ENCODE data around the gene NR3C1. TPM values are rescaled to one million over a fixed set of nuclear protein-coding genes. Genes with fewer than 3 reads are reported as not detected.
"Not testable (repeated sequence)": the region's sequence is repeated elsewhere in the genome, so short reads cannot be mapped to it uniquely, and the experiment has no call there.

NR3C1 gene
- total RNA-seq, 1 donor from 2014 or later, result 101 TPM

DNA sequence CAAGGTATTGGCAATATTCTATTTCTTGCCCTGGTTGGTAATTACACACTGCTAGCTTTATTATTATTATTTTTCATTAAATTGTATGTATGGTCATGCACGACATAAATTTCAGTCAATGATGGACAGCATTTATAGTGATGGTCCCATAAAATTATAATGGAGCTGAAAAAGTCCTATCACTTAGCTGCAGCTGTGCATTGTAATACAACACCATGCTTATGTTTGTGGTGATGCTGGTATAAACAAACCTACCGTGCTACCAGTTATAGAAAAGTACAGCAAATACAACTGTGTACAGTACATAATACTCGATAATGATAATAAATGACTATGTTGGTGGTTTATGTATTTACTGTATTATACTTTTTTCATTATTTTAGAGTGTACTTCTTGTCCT lies 65.5 kb downstream of the NR3C1 start:
- DNase-seq (no peak), ATAC-seq (no peak)
- TF ChIP-seq, protein P1, sequence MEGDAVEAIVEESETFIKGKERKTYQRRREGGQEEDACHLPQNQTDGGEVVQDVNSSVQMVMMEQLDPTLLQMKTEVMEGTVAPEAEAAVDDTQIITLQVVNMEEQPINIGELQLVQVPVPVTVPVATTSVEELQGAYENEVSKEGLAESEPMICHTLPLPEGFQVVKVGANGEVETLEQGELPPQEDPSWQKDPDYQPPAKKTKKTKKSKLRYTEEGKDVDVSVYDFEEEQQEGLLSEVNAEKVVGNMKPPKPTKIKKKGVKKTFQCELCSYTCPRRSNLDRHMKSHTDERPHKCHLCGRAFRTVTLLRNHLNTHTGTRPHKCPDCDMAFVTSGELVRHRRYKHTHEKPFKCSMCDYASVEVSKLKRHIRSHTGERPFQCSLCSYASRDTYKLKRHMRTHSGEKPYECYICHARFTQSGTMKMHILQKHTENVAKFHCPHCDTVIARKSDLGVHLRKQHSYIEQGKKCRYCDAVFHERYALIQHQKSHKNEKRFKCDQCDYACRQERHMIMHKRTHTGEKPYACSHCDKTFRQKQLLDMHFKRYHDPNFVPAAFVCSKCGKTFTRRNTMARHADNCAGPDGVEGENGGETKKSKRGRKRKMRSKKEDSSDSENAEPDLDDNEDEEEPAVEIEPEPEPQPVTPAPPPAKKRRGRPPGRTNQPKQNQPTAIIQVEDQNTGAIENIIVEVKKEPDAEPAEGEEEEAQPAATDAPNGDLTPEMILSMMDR (IDR thresholded peaks at IDR 0.05), result no peak
- Histone ChIP-seq H3K9me3 (no peaks in the 10 kb centered on the region), H3K4me3 (no peak overlapping the region), H3K27me3 (no peaks in the 10 kb centered on the region), H3K27ac (no peak overlapping the region), H3K36me3 (no peaks in the 10 kb centered on the region), H3K4me1 (peaks cover 20% of the 10 kb centered on the region)
- intact Hi-C loops (cut with DNase I), result no loop called here

DNA sequence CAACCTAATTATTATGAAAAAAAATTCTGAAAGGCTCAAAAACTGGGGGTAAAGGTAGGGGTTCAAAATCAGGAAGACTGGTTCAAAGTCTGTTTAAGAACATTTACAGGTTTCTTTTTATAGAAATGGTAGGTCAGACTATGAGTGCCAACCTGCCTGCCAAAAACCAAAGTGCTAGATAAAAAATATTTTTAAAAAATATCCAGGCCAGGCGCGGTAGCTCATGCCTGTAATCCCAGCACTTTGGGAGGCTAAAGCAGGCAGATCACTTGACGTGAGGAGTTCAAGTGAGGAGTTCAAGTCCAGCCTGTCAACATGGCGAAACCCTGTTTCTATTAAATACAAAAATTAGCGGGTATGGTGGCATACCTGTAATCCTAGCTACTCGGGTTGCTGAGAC lies 67.0 kb downstream of the NR3C1 start:
- DNase-seq, result no peak
- Histone ChIP-seq H3K36me3 (no peaks in the 10 kb centered on the region), H3K9me3 (no peaks in the 10 kb centered on the region), H3K27ac (no peak overlapping the region), H3K4me1 (peaks cover 11% of the 10 kb centered on the region), H3K4me3 (no peak overlapping the region), H3K27me3 (no peaks in the 10 kb centered on the region)
- intact Hi-C loops (cut with DNase I), result no loop called here
- no peak for ATAC-seq
- TF ChIP-seq, protein P1 (IDR thresholded peaks at IDR 0.05), result no peak

DNA sequence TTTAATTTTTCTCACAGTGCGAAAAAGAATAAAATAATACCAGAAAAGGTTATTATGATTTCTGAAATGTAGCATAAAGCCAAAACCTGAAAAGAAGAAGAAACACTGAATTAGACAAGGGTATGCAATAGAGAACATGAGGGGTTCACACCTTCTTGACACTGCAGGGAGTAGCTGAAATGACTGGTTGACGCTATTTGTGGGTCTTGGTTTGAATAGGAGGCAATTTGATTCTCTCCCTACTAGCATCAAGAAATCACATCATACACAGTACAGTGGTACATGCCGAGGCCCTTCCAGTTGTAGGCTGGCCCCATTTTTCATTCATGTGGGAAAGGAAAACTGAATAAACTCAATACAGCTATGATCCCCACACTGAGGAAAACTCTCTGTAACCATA lies 68.6 kb downstream of the NR3C1 start:
- intact Hi-C loops (cut with DNase I), result no loop called here

DNA sequence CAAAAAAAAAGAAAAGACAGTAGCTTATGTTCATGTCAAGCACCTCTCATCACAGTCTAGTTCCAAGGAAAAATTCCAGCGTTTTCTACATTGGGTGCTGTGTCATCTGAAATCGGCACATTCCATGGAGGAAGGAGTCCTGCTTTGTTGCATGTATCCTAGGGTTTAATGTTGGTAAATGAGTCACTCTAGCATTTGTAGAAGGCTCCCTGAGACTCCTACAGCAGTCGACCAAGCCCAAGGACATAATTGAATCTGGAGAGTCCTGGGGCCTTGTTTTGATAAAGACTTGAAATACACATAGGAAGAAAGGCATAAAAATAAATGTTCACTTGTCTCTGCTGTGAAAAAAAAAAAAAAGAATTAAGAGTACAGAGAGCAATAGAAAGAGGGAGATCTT lies 69.1 kb downstream of the NR3C1 start:
- H3K9me3 ChIP-seq; H3K27ac ChIP-seq; H3K27me3 ChIP-seq; intact Hi-C loops (cut with DNase I); H3K4me3 ChIP-seq; DNase-seq; H3K36me3 ChIP-seq; ATAC-seq: not testable (repeated sequence)
- peaks cover 14% of the 10 kb centered on the region for H3K4me1 ChIP-seq

More for the DNA sequence above, 68.6 kb downstream of the NR3C1 start:
- H3K36me3 ChIP-seq, result no peaks in the 10 kb centered on the region
- H3K27ac ChIP-seq, result no peak overlapping the region
- H3K27me3 ChIP-seq, result no peaks in the 10 kb centered on the region
- H3K9me3 ChIP-seq, result no peaks in the 10 kb centered on the region
- TF ChIP-seq, protein P1 (IDR thresholded peaks at IDR 0.05), result no peak
- ATAC-seq, result no peak
- peaks cover 12% of the 10 kb centered on the region for H3K4me1 ChIP-seq
- H3K4me3 ChIP-seq, result no peak overlapping the region
- DNase-seq, result no peak

DNA sequence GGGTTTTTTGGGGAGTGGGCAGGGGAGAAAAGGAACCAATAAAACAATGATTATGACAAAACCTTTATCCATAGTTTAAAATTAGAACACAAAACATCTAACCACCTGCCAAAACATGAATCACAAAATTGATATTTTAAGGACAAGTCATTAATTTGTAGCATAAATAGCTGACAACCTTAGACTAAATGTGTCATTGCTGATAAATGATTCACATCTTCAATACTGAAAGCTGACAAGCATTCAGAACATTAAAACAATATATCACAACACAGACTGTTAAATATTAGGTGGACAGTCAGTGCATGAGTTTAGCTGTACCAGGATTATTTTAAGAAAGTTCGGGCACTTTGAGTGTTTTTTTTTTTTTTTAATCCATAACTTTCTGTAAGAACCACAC lies 71.5 kb downstream of the NR3C1 start:
- no peak for ATAC-seq
- no peaks in the 10 kb centered on the region for H3K27me3 ChIP-seq
- TF ChIP-seq, protein P1 (IDR thresholded peaks at IDR 0.05), result no peak
- no peak for DNase-seq
- H3K9me3 ChIP-seq, result no peaks in the 10 kb centered on the region
- H3K27ac ChIP-seq, result no peak overlapping the region
- intact Hi-C loops (cut with DNase I), result no loop called here
- no peaks in the 10 kb centered on the region for H3K36me3 ChIP-seq
- no peak overlapping the region for H3K4me3 ChIP-seq
- peaks cover 14% of the 10 kb centered on the region for H3K4me1 ChIP-seq

DNA sequence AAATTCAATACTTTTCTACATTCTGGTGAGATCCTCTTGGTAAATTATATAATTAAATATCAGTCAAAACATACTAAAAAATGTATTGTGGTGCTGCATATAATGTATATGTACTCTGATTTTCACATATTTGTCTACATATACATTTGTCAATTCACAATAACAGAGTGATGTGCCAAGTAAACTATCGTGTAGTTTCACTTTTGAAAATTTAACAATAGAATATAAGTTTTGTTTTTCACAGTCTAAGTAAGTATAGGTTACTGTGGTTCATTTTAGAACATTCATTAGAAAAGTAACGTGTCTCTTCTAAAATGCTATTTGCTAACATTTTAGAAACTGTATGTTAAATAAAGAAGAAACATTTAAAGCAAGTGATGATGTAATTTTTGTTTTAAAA lies 73.6 kb downstream of the NR3C1 start:
- intact Hi-C loops (cut with DNase I), result no loop called here
- TF ChIP-seq, protein P1 (IDR thresholded peaks at IDR 0.05), result no peak
- Histone ChIP-seq H3K27ac (no peak overlapping the region), H3K4me1 (peaks cover 12% of the 10 kb centered on the region), H3K27me3 (no peaks in the 10 kb centered on the region), H3K36me3 (no peaks in the 10 kb centered on the region), H3K9me3 (no peaks in the 10 kb centered on the region), H3K4me3 (no peak overlapping the region)
- DNase-seq (no peak), ATAC-seq (no peak)
